ENCODE results near the gene GNA12.
"Not testable (repeated sequence)": the region's sequence is repeated elsewhere in the genome, so short reads cannot be mapped to it uniquely, and the experiment has no call there.

The GNA12 gene

DNA sequence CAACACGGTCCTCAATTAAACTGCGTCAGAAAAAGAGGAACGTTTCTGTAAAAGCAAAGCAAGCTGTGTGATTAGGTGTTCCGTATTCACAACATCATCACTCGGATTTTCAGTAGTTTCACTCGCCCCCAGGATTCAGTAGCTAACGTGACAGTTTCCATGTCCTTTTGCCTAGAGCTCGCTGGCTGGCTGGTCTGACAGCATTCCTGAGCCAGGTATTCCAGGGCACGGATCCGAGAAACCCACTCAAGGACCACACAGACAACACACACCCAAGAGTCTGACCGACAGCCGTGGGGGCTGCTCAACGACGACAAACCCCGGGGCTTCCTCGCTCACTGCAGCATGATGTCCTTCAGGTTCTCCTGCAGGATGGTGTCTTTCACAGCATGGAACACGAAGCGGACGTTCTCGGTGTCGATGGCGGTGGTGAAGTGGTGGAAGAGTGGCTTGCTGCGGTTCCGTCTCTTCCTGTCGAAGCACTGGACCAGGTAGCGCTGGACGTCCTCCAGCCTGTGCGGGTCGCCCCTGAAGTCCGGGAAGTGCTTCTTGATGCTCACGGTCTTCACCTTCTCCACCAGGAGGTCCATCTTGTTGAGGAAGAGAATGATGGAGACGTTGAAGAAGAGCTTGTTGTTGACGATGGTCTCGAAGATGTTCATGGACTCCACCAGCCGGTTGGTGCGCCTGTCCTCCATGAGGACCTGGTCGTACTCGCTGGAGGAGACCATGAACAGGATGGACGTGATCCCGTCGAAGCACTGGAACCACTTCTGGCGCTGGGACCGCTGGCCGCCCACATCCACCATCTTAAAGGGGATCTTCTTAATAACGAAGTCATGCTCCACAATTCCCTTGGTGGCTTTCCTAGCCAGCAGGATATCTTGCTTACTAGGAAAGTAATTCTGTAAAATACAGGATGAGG, 113.0 kb downstream of the GNA12 start:
- DNase-seq (ENCODE audit: low spot score) (no peak), ATAC-seq (ENCODE audit: low read depth) (no peak)
- Histone ChIP-seq H3K9me3 (ENCODE audit: severe bottlenecking) (peaks cover 2% of the 10 kb centered on the region), H3K4me1 (ENCODE audit: insufficient read depth, poor library complexity, severe bottlenecking) (peaks cover 5% of the 10 kb centered on the region), H3K4me3 (ENCODE audit: severe bottlenecking) (no peak overlapping the region), H3K27me3 (ENCODE audit: insufficient read depth, poor library complexity, severe bottlenecking) (no peaks in the 10 kb centered on the region), H3K36me3 (ENCODE audit: low read depth) (peaks cover 47% of the 10 kb centered on the region), H3K27ac (ENCODE audit: poor library complexity, severe bottlenecking) (no peak overlapping the region)
- TF ChIP-seq, protein P1, sequence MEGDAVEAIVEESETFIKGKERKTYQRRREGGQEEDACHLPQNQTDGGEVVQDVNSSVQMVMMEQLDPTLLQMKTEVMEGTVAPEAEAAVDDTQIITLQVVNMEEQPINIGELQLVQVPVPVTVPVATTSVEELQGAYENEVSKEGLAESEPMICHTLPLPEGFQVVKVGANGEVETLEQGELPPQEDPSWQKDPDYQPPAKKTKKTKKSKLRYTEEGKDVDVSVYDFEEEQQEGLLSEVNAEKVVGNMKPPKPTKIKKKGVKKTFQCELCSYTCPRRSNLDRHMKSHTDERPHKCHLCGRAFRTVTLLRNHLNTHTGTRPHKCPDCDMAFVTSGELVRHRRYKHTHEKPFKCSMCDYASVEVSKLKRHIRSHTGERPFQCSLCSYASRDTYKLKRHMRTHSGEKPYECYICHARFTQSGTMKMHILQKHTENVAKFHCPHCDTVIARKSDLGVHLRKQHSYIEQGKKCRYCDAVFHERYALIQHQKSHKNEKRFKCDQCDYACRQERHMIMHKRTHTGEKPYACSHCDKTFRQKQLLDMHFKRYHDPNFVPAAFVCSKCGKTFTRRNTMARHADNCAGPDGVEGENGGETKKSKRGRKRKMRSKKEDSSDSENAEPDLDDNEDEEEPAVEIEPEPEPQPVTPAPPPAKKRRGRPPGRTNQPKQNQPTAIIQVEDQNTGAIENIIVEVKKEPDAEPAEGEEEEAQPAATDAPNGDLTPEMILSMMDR (IDR thresholded peaks at IDR 0.05; ENCODE audit: poor library complexity, severe bottlenecking), result no peak

GRCh38 chr7:2729893-2730716, 114.0 kb downstream of the GNA12 start:
- ATAC-seq (ENCODE audit: low read depth) (no peak; the same call in 2 of the 3 replicates), DNase-seq (ENCODE audit: low spot score) (peak; percentile 19)
- peaks cover 2% of the 10 kb centered on the region for H3K9me3 ChIP-seq (ENCODE audit: severe bottlenecking)
- H3K4me1 ChIP-seq (ENCODE audit: insufficient read depth, poor library complexity, severe bottlenecking), result peaks cover 5% of the 10 kb centered on the region
- no peak overlapping the region for H3K4me3 ChIP-seq (ENCODE audit: severe bottlenecking)
- no peaks in the 10 kb centered on the region for H3K27me3 ChIP-seq (ENCODE audit: insufficient read depth, poor library complexity, severe bottlenecking)
- H3K27ac ChIP-seq (ENCODE audit: poor library complexity, severe bottlenecking), result no peak overlapping the region
- peaks cover 47% of the 10 kb centered on the region for H3K36me3 ChIP-seq (ENCODE audit: low read depth)
- TF ChIP-seq, protein P1 (IDR thresholded peaks at IDR 0.05; ENCODE audit: poor library complexity, severe bottlenecking), result no peak

- Histone ChIP-seq H3K4me3 (ENCODE audit: severe bottlenecking) (no peak overlapping the region), H3K36me3 (ENCODE audit: low read depth) (peaks cover 47% of the 10 kb centered on the region), H3K4me1 (ENCODE audit: insufficient read depth, poor library complexity, severe bottlenecking) (peaks cover 5% of the 10 kb centered on the region), H3K27me3 (ENCODE audit: insufficient read depth, poor library complexity, severe bottlenecking) (no peaks in the 10 kb centered on the region), H3K27ac (ENCODE audit: poor library complexity, severe bottlenecking) (no peak overlapping the region), H3K9me3 (ENCODE audit: severe bottlenecking) (peaks cover 2% of the 10 kb centered on the region)
- ATAC-seq (ENCODE audit: low read depth) (no peak), DNase-seq (ENCODE audit: low spot score) (no peak)
- TF ChIP-seq, protein P1 (IDR thresholded peaks at IDR 0.05; ENCODE audit: poor library complexity, severe bottlenecking), result no peak
Measured at GRCh38 chr7:2729031-2729892, 114.8 kb downstream of the GNA12 start.

DNA sequence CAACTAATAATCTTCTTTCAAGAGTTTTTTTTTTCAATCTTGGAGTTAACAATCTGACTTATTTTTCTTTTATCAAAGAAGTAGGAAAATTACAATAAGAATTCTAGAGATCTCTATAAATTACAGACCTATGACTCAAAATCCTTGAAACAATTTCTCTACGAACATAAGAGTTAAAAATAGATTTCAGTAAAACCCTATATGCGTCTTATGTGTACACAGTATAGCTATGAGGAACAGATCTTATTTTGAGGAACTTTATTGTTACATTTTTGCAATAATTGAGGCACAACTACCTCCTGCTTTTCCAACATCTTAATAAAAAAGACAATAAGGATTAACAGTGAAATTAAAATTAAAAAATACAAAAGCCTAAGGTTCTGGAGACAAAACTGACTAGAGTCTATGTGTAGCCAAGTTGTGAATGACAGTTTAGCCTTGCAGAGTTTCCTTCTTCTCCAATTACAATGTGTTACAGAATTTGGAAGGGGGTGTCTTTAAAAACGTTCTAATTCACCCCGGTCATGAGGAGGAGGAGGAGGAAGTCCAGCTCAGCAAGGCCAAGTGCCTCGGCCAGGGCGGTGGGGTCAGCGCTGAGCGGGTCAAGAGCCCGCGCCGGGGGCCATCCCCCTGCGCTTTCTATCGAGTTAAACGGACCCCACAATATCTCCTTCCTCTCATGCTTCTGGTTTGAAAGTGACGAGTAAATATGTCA, 115.6 kb downstream of the GNA12 start:
- TF ChIP-seq, protein P1 (IDR thresholded peaks at IDR 0.05; ENCODE audit: poor library complexity, severe bottlenecking), result no peak
- Histone ChIP-seq H3K27ac (ENCODE audit: poor library complexity, severe bottlenecking) (no peak overlapping the region), H3K27me3 (ENCODE audit: insufficient read depth, poor library complexity, severe bottlenecking) (no peaks in the 10 kb centered on the region), H3K9me3 (ENCODE audit: severe bottlenecking) (peaks cover 2% of the 10 kb centered on the region), H3K4me3 (ENCODE audit: severe bottlenecking) (no peak overlapping the region), H3K36me3 (ENCODE audit: low read depth) (peaks cover 45% of the 10 kb centered on the region), H3K4me1 (ENCODE audit: insufficient read depth, poor library complexity, severe bottlenecking) (peaks cover 1% of the 10 kb centered on the region)
- DNase-seq (ENCODE audit: low spot score) (no peak), ATAC-seq (ENCODE audit: low read depth) (no peak)

- H3K27me3 ChIP-seq (ENCODE audit: insufficient read depth, poor library complexity, severe bottlenecking); ATAC-seq (ENCODE audit: low read depth): not testable (repeated sequence)
- peaks cover 36% of the 10 kb centered on the region for H3K36me3 ChIP-seq (ENCODE audit: low read depth)
Measured at GRCh38 chr7:2727206-2727605, 116.9 kb downstream of the GNA12 start.

More at GRCh38 chr7:2727206-2727605, 116.9 kb downstream of the GNA12 start:
- not testable (repeated sequence) for H3K9me3 ChIP-seq (ENCODE audit: severe bottlenecking); H3K4me1 ChIP-seq (ENCODE audit: insufficient read depth, poor library complexity, severe bottlenecking); H3K4me3 ChIP-seq (ENCODE audit: severe bottlenecking); H3K27ac ChIP-seq (ENCODE audit: poor library complexity, severe bottlenecking)
- peak; percentile 13 for DNase-seq (ENCODE audit: low spot score)

All from RWPE2 (cell line).